ENCODE results near the gene RBFOX1. TPM values are rescaled to one million over a fixed set of nuclear protein-coding genes. Genes with fewer than 3 reads are reported as not detected.

The RBFOX1 gene
- total RNA-seq, 1 donor from 2014 or later = not detected

GRCh38 chr16:7456211-7456610 is 123.6 kb downstream of the RBFOX1 start:
- H3K4me1 Mint-ChIP-seq (ENCODE audit: unreplicated experiment) = no peaks in the 10 kb centered on the region
- H3K36me3 Mint-ChIP-seq (ENCODE audit: unreplicated experiment) = no peaks in the 10 kb centered on the region
- H3K9me3 Mint-ChIP-seq (ENCODE audit: unreplicated experiment) = peaks cover 54% of the 10 kb centered on the region
- DNase-seq (ENCODE audit: extremely low spot score, unreplicated experiment) = no peak
- no peak overlapping the region for H3K4me3 Mint-ChIP-seq (ENCODE audit: unreplicated experiment)
- no peaks in the 10 kb centered on the region for H3K27me3 Mint-ChIP-seq (ENCODE audit: unreplicated experiment)
- H3K27ac Mint-ChIP-seq (ENCODE audit: unreplicated experiment) = no peak overlapping the region
- TF ChIP-seq CTCF (IDR thresholded peaks at IDR 0.05) = no peak

GRCh38 chr16:7458144-7458543 is 125.5 kb downstream of the RBFOX1 start:
- H3K4me1 Mint-ChIP-seq (ENCODE audit: unreplicated experiment) = no peaks in the 10 kb centered on the region
- DNase-seq (ENCODE audit: extremely low spot score, unreplicated experiment) = no peak
- no peaks in the 10 kb centered on the region for H3K27me3 Mint-ChIP-seq (ENCODE audit: unreplicated experiment)
- H3K9me3 Mint-ChIP-seq (ENCODE audit: unreplicated experiment) = peaks cover 40% of the 10 kb centered on the region
- H3K27ac Mint-ChIP-seq (ENCODE audit: unreplicated experiment) = no peak overlapping the region
- no peaks in the 10 kb centered on the region for H3K36me3 Mint-ChIP-seq (ENCODE audit: unreplicated experiment)
- no peak for TF ChIP-seq CTCF (IDR thresholded peaks at IDR 0.05)
- no peak overlapping the region for H3K4me3 Mint-ChIP-seq (ENCODE audit: unreplicated experiment)

GRCh38 chr16:7470344-7470743 is 137.7 kb downstream of the RBFOX1 start:
- Mint-ChIP-seq H3K27ac (ENCODE audit: unreplicated experiment) (no peak overlapping the region), H3K9me3 (ENCODE audit: unreplicated experiment) (peaks cover 67% of the 10 kb centered on the region), H3K4me1 (ENCODE audit: unreplicated experiment) (no peaks in the 10 kb centered on the region), H3K36me3 (ENCODE audit: unreplicated experiment) (no peaks in the 10 kb centered on the region), H3K4me3 (ENCODE audit: unreplicated experiment) (no peak overlapping the region), H3K27me3 (ENCODE audit: unreplicated experiment) (no peaks in the 10 kb centered on the region)
- TF ChIP-seq CTCF (IDR thresholded peaks at IDR 0.05) = no peak
- no peak for DNase-seq (ENCODE audit: extremely low spot score, unreplicated experiment)

GRCh38 chr16:7471268-7471667 is 138.6 kb downstream of the RBFOX1 start:
- Mint-ChIP-seq H3K36me3 (ENCODE audit: unreplicated experiment) (no peaks in the 10 kb centered on the region), H3K4me1 (ENCODE audit: unreplicated experiment) (no peaks in the 10 kb centered on the region), H3K27ac (ENCODE audit: unreplicated experiment) (no peak overlapping the region), H3K9me3 (ENCODE audit: unreplicated experiment) (peaks cover 62% of the 10 kb centered on the region), H3K27me3 (ENCODE audit: unreplicated experiment) (no peaks in the 10 kb centered on the region), H3K4me3 (ENCODE audit: unreplicated experiment) (no peak overlapping the region)
- TF ChIP-seq CTCF (IDR thresholded peaks at IDR 0.05) = no peak
- no peak for DNase-seq (ENCODE audit: extremely low spot score, unreplicated experiment)

GRCh38 chr16:7482032-7482431 is 149.4 kb downstream of the RBFOX1 start:
- no peak for TF ChIP-seq CTCF (IDR thresholded peaks at IDR 0.05)

More at GRCh38 chr16:7482032-7482431, 149.4 kb downstream of the RBFOX1 start:
- DNase-seq (ENCODE audit: extremely low spot score, unreplicated experiment) = no peak
- H3K4me3 Mint-ChIP-seq (ENCODE audit: unreplicated experiment) = no peak overlapping the region
- no peaks in the 10 kb centered on the region for H3K27me3 Mint-ChIP-seq (ENCODE audit: unreplicated experiment)
- peaks cover 21% of the 10 kb centered on the region for H3K9me3 Mint-ChIP-seq (ENCODE audit: unreplicated experiment)
- no peaks in the 10 kb centered on the region for H3K4me1 Mint-ChIP-seq (ENCODE audit: unreplicated experiment)
- H3K36me3 Mint-ChIP-seq (ENCODE audit: unreplicated experiment) = no peaks in the 10 kb centered on the region
- H3K27ac Mint-ChIP-seq (ENCODE audit: unreplicated experiment) = no peak overlapping the region
